HepG2 (cell line): ENCODE data around the gene ATP2B2.

Experiments
- BATF2 ChIP-seq: sonication (generic); formaldehyde crosslinking; IDR thresholded peaks from 2 replicates; pipeline ENCODE4 v1.8.0; 2022; ENCODE audit warnings: mild to moderate bottlenecking, missing genetic modification reagents, moderate library complexity
- ETV6 ChIP-seq: sonication (generic); formaldehyde crosslinking; conservative IDR thresholded peaks from 2 replicates; pipeline ENCODE4 v1.4.0; 2020; ENCODE audit warnings: missing genetic modification reagents
- HDAC1 ChIP-seq: sonication (generic); formaldehyde crosslinking; IDR thresholded peaks from 2 replicates; pipeline ENCODE4 v1.5.1; 2020; ENCODE audit warnings: mild to moderate bottlenecking, missing genetic modification reagents
- PBX3 ChIP-seq: sonication (generic); formaldehyde crosslinking; IDR thresholded peaks from 2 replicates; pipeline ENCODE4 v1.8.1; 2023; ENCODE audit warnings: missing genetic modification reagents, inconsistent platforms, borderline replicate concordance
- RFX5 ChIP-seq: IDR thresholded peaks from 2 replicates; pipeline ENCODE4 v1.6.1; 2011; ENCODE audit warnings: low read depth, low read length, improper control_type of control experiment
- ZNF296 ChIP-seq: sonication (generic); formaldehyde crosslinking; conservative IDR thresholded peaks from 2 replicates; pipeline ENCODE4 v1.5.0; 2020; ENCODE audit warnings: mild to moderate bottlenecking, missing genetic modification reagents

GRCh38 chr3:10467204-10467603 is 38.2 kb downstream of the ATP2B2 start:
- no peak for TF ChIP-seq ZNF296 (CRISPR knock-in tag)
- TF ChIP-seq RFX5: no peak
- TF ChIP-seq HDAC1 (CRISPR knock-in tag): no peak
- no peak for TF ChIP-seq PBX3 (CRISPR knock-in tag)
- no peak for TF ChIP-seq BATF2
- no peak for TF ChIP-seq ETV6 (CRISPR knock-in tag)
